GM23338 (cell line): ENCODE results near the gene RTL1. TPM values are rescaled to one million over a fixed set of nuclear protein-coding genes. Genes with fewer than 3 reads are reported as not detected.

Experiments
- JUNB ChIP-seq: IDR thresholded peaks from one replicate; pipeline ENCODE4 v1.6.1; 2016; ENCODE audit warnings: antibody characterized with exemption; ENCODE audit not compliant: unreplicated experiment
- POLR2AphosphoS5 ChIP-seq: IDR thresholded peaks from 2 replicates; pipeline ENCODE4 v1.6.1; 2016; ENCODE audit warnings: antibody characterized with exemption, low read depth
- STAT1 ChIP-seq: IDR thresholded peaks from one replicate; pipeline ENCODE4 v1.6.1; 2016; ENCODE audit warnings: antibody characterized with exemption; ENCODE audit not compliant: unreplicated experiment
- ZNF331 ChIP-seq: fragments of 250-450 bp; sonication (Bioruptor Pico); IDR thresholded peaks from 2 replicates; pipeline ENCODE4 v1.5.0; 2020; ENCODE audit warnings: low read depth, mild to moderate bottlenecking, moderate library complexity
- polyA plus RNA-seq: library from polyadenylated mRNA; unstranded; fragments of >200 nt; fragmentation: Nextera tagmentation; extraction: Ambion mirVana; gene quantifications from 2 replicates; pipeline ENCODE4 v1.2.1, GENCODE V29; 2016
- total RNA-seq: library from RNA; depleted of rRNA; stranded (reverse); fragments of >200 nt; shearing (Covaris generic); gene quantifications from 2 replicates; pipeline ENCODE4 v1.2.3, GENCODE V29; 2014
- TF ChIP-seq, protein P1 (sequence below): fragments of 250-450 bp; sonication (Bioruptor Pico); IDR thresholded peaks from 2 replicates; pipeline ENCODE4 v1.5.0; 2020; ENCODE audit warnings: mild to moderate bottlenecking, moderate library complexity
- TF ChIP-seq, protein P2 (sequence below): IDR thresholded peaks from one replicate; pipeline ENCODE4 v1.6.1; 2018; ENCODE audit warnings: antibody characterized with exemption; ENCODE audit not compliant: unreplicated experiment

The RTL1 gene
- total and polyA plus RNA-seq, 2 experiments from 2014 or later = not detected

DNA sequence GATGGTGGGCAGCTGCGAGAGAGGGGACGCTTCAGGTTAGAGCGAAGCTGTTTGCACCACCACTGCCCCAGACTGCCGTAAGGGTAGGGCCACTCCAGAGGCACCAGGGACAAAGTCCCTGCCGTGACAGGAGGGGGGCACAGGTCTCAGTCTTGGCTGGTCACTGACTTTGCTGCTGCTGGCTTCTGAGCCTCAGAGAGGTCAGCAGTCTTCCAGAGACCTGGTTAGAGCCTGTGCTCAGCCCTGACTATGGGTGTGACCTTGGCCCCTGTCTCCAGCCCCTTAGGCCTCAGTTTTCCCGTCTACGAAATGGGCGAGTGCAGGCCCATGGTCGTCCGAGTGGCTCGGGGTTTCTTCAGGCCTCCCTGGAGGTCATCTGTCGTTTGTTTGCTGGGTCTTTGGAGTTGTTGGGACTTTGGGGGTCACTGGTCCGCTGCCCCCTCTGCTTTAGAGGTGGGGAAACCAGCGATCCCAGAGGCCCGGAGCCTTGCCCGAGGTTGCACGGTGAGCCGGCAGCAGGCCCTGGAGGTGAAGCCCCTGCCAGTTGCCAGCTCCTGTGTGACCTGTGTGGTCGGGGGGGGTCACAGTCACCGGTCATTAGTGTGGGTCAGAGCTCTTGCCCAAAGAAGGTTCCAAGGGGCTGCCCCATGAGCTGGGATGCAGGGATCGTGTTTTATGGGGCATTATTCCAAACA lies 62.3 kb downstream of the RTL1 start (continued):
- TF ChIP-seq, protein P1, sequence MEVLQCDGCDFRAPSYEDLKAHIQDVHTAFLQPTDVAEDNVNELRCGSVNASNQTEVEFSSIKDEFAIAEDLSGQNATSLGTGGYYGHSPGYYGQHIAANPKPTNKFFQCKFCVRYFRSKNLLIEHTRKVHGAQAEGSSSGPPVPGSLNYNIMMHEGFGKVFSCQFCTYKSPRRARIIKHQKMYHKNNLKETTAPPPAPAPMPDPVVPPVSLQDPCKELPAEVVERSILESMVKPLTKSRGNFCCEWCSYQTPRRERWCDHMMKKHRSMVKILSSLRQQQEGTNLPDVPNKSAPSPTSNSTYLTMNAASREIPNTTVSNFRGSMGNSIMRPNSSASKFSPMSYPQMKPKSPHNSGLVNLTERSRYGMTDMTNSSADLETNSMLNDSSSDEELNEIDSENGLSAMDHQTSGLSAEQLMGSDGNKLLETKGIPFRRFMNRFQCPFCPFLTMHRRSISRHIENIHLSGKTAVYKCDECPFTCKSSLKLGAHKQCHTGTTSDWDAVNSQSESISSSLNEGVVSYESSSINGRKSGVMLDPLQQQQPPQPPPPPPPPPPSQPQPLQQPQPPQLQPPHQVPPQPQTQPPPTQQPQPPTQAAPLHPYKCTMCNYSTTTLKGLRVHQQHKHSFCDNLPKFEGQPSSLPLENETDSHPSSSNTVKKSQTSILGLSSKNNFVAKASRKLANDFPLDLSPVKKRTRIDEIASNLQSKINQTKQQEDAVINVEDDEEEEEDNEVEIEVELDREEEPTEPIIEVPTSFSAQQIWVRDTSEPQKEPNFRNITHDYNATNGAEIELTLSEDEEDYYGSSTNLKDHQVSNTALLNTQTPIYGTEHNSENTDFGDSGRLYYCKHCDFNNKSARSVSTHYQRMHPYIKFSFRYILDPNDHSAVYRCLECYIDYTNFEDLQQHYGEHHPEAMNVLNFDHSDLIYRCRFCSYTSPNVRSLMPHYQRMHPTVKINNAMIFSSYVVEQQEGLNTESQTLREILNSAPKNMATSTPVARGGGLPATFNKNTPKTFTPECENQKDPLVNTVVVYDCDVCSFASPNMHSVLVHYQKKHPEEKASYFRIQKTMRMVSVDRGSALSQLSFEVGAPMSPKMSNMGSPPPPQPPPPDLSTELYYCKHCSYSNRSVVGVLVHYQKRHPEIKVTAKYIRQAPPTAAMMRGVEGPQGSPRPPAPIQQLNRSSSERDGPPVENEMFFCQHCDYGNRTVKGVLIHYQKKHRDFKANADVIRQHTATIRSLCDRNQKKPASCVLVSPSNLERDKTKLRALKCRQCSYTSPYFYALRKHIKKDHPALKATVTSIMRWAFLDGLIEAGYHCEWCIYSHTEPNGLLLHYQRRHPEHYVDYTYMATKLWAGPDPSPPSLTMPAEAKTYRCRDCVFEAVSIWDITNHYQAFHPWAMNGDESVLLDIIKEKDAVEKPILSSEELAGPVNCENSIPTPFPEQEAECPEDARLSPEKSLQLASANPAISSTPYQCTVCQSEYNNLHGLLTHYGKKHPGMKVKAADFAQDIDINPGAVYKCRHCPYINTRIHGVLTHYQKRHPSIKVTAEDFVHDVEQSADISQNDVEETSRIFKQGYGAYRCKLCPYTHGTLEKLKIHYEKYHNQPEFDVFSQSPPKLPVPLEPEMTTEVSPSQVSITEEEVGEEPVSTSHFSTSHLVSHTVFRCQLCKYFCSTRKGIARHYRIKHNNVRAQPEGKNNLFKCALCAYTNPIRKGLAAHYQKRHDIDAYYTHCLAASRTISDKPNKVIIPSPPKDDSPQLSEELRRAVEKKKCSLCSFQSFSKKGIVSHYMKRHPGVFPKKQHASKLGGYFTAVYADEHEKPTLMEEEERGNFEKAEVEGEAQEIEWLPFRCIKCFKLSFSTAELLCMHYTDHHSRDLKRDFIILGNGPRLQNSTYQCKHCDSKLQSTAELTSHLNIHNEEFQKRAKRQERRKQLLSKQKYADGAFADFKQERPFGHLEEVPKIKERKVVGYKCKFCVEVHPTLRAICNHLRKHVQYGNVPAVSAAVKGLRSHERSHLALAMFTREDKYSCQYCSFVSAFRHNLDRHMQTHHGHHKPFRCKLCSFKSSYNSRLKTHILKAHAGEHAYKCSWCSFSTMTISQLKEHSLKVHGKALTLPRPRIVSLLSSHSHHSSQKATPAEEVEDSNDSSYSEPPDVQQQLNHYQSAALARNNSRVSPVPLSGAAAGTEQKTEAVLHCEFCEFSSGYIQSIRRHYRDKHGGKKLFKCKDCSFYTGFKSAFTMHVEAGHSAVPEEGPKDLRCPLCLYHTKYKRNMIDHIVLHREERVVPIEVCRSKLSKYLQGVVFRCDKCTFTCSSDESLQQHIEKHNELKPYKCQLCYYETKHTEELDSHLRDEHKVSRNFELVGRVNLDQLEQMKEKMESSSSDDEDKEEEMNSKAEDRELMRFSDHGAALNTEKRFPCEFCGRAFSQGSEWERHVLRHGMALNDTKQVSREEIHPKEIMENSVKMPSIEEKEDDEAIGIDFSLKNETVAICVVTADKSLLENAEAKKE (CRISPR knock-in tag) = no peak
- TF ChIP-seq, protein P2, sequence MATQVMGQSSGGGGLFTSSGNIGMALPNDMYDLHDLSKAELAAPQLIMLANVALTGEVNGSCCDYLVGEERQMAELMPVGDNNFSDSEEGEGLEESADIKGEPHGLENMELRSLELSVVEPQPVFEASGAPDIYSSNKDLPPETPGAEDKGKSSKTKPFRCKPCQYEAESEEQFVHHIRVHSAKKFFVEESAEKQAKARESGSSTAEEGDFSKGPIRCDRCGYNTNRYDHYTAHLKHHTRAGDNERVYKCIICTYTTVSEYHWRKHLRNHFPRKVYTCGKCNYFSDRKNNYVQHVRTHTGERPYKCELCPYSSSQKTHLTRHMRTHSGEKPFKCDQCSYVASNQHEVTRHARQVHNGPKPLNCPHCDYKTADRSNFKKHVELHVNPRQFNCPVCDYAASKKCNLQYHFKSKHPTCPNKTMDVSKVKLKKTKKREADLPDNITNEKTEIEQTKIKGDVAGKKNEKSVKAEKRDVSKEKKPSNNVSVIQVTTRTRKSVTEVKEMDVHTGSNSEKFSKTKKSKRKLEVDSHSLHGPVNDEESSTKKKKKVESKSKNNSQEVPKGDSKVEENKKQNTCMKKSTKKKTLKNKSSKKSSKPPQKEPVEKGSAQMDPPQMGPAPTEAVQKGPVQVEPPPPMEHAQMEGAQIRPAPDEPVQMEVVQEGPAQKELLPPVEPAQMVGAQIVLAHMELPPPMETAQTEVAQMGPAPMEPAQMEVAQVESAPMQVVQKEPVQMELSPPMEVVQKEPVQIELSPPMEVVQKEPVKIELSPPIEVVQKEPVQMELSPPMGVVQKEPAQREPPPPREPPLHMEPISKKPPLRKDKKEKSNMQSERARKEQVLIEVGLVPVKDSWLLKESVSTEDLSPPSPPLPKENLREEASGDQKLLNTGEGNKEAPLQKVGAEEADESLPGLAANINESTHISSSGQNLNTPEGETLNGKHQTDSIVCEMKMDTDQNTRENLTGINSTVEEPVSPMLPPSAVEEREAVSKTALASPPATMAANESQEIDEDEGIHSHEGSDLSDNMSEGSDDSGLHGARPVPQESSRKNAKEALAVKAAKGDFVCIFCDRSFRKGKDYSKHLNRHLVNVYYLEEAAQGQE = no peak
- no peak for TF ChIP-seq JUNB
- no peak for TF ChIP-seq ZNF331 (CRISPR knock-in tag)
- no peak for TF ChIP-seq STAT1
- no peak for TF ChIP-seq POLR2AphosphoS5
